GM19467 (cell line): ENCODE measurements around the gene GNAS-AS1.

Experiments used
- ATAC-seq: cut with Tn5 transposase; IDR thresholded peaks from one replicate; pipeline ENCODE4 v1.9.1; 2021; ENCODE audit warnings: mild to moderate bottlenecking, moderate library complexity; ENCODE audit not compliant: unreplicated experiment

GNAS-AS1 gene

GRCh38 chr20:58811334-58811733 lies 39.4 kb downstream of the GNAS-AS1 start:
- ATAC-seq = no peak

GRCh38 chr20:58810879-58811250 lies 39.8 kb downstream of the GNAS-AS1 start:
- ATAC-seq = no peak

GRCh38 chr20:58810116-58810878 lies 40.4 kb downstream of the GNAS-AS1 start:
- ATAC-seq = no peak

- ATAC-seq = no peak
These were observed 42.2 kb downstream of the GNAS-AS1 start for GRCh38 chr20:58808271-58809046.

GRCh38 chr20:58807801-58808200 lies 42.9 kb downstream of the GNAS-AS1 start:
- no peak for ATAC-seq

GRCh38 chr20:58803533-58803932 lies 47.2 kb downstream of the GNAS-AS1 start:
- no peak for ATAC-seq

- ATAC-seq = no peak
These were observed 48.6 kb downstream of the GNAS-AS1 start for GRCh38 chr20:58802061-58802460.

- no peak for ATAC-seq
These were observed 50.4 kb downstream of the GNAS-AS1 start for GRCh38 chr20:58800134-58800871.

- no peak for ATAC-seq
These were observed 53.0 kb downstream of the GNAS-AS1 start for GRCh38 chr20:58797371-58798338.

GRCh38 chr20:58795923-58796245 lies 54.8 kb downstream of the GNAS-AS1 start:
- no peak for ATAC-seq

GRCh38 chr20:58795181-58795922 lies 55.4 kb downstream of the GNAS-AS1 start:
- no peak for ATAC-seq

GRCh38 chr20:58794510-58795180 lies 56.1 kb downstream of the GNAS-AS1 start:
- ATAC-seq = no peak

GRCh38 chr20:58793512-58794420 lies 56.9 kb downstream of the GNAS-AS1 start:
- no peak for ATAC-seq

- ATAC-seq = no peak
These were observed 58.3 kb downstream of the GNAS-AS1 start for GRCh38 chr20:58792426-58792825.

- no peak for ATAC-seq
These were observed 59.4 kb downstream of the GNAS-AS1 start for GRCh38 chr20:58791286-58791685.

GRCh38 chr20:58790454-58790853 lies 60.2 kb downstream of the GNAS-AS1 start:
- no peak for ATAC-seq

GRCh38 chr20:58788896-58789544 lies 61.7 kb downstream of the GNAS-AS1 start:
- no peak for ATAC-seq
